Epithelial cell of prostate (primary cell): ENCODE results near the gene TMEM95.
"Not testable (repeated sequence)": the region's sequence is repeated elsewhere in the genome, so short reads cannot be mapped to it uniquely, and the experiment has no call there.

Source experiments
- DNase-seq: peaks from one replicate; pipeline ENCODE4 v3.0.0-alpha.2; 2011; ENCODE audit warnings: low read depth, low spot score
- H3K27ac ChIP-seq: fragments of 450-650 bp; 2 replicates; pipeline ENCODE4 v1.5.1; 2017; ENCODE audit warnings: mild to moderate bottlenecking

The TMEM95 gene

DNA sequence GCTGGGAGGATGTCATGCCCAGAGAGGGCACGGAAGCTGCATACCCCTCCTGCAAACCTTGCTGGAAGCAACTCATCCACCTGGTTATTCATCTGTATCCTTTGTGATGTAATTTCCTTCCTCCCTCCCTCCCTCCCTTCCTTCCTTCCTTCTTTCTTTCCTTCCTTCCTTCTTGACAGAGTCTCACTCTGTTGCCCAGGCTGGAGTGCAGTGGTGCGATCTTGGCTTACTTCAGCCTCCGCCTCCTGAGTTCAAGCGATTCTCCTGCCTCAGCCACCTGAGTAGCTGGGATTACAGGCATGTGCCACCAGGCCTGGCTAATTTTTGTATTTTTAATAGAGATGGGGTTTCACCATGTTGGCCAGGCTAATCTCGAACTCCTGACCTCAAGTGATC, 13.6 kb downstream of the TMEM95 start:
- not testable (repeated sequence) for H3K27ac ChIP-seq, DNase-seq

DNA sequence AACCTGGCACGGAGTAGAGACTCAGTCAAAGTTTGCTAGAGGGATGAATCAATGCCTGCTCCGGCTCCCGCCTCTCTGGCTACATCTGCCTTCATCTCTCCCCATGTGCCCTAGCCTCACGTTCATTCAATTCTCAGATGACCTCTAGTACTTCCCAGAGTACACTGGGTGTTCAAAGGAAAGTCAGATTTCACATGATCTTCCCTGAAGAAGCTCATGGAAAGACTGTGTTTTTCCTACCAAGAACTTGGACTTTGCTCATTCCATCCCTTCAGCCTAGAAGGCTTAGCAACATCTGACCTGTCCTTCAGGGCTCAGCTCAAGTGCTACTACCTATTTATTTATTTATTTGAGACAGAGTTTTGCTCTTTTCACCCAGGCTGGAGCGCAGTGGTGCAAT, 14.9 kb downstream of the TMEM95 start:
- no peak overlapping the region for H3K27ac ChIP-seq
- no peak for DNase-seq

DNA sequence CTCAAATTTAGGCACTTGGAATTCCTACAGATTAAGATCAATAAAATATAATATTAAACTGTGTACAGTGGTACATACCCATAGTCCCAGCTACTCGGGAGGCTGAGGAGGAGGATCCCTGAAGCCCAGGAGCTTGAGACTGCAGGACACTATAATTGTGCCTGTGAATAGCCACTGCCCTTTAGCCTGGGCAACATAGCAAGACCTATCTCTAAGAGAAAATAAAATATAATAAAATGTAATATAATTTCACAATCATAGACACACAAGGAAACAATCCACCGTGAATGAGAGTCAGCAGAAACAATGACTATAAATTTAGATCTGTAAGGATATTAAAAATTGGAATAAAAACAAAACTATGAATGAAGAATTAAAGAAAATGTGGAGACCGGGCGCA, 15.9 kb downstream of the TMEM95 start:
- H3K27ac ChIP-seq, result no peak overlapping the region
- no peak for DNase-seq

DNA sequence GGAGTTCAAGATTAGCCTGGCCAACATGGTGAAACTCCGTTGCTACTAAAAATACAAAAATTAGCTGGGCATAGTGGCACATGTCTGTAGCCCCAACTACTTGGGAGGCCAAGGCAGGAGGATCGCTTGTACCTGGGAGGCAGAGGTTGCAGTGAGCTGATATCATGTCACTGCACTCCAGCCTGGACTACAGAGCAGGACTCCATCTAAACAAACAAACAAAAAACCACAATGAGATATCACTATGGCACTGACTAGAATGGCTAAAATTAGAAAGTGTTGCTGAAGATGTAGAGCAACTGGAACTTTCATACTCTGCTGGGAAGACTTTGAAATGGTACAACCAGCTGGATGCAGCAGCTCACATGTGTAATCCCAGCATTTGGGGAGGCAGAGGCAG, 19.4 kb downstream of the TMEM95 start:
- H3K27ac ChIP-seq, result no peak overlapping the region
- no peak for DNase-seq

DNA sequence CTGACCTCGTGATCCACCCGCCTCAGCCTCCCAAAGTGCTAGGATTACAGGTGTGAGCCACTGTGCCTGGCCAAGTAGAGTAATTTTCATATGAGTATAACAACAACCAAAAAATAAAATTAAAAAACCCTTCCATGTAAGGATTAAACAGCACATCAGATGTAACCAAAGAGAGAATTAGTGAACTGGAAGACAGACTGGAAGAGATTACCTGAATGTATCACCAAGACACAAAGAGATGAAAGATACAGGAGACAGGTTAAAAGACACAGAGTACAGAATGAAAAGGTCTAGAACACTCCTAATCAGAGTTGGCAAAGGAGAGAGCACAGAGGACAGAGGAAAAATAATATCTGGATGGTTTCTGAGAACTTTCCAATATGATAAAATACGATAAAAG, 24.2 kb downstream of the TMEM95 start:
- H3K27ac ChIP-seq, result no peak overlapping the region
- no peak for DNase-seq

DNA sequence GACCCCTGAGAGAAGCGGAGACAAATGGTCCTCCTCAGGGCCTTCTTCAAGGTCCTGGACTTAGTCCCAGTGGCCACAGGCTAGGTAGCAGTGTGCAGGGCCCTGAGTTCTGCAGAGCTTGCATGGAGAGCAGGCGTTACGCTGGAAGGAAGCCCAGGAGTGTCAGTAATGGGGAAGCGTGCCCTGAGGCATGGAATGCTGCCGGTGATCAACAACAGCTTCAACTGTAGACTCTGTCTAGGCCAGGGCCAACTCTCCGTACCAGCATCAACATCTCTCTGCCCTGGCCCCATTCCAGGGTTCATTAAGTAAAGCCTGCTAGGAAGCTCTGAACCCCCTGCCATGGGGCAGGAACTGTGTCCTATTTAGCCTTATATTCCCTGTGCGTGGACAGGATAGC, 25.4 kb downstream of the TMEM95 start:
- H3K27ac ChIP-seq, result peak overlapping the region; percentile 54
- no peak for DNase-seq

DNA sequence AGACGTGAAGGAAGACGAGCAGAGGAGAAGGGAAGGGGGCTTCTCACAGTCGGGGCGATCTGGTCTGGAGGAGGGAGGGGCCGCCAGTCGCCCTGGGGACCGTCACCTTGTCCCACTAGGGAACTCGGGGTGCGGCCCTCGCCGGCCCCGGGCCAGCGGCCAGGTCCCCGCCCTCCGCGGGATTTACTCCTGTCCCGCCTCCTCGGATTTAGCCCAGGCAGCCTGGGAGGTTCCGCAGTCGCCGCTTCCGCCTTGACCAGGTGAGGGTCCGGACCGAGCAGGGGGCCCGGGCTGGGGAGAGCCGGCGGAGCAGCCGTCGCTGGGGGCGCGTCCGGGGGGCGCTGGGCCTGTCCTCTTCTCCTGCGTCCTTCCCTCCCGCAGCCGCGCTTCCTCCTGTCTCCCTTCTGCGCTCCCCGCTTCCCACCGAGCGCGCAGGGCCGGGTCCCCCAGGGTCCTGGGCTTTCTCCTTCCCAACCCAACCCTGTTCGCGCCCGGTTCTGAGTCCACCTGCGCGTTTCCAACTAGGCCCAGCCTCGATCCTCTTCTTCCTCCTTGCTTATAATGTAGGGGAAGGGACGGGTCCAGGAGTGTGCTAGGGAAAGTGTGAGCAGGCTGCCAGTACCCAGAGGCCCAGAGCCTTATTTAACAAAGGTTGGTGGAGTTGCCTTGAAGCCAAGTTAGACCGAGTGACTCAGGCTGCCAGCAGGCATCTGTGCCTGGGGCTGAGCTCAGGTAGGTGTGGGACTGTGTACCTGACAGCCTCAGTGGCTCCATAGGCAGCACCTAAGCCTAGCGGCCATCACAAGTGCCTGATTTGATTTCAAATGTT, 26.1 kb downstream of the TMEM95 start, which contains the start of gene TNK1:
Gene TNK1, plus strand, starts transcription at position 235 of the 829 bp plus-strand sequence. CDS start 1,838 bp downstream, outside the sequence.
- peak within 1 kb of the TSS; percentile 54 for H3K27ac ChIP-seq
- no peak for DNase-seq

DNA sequence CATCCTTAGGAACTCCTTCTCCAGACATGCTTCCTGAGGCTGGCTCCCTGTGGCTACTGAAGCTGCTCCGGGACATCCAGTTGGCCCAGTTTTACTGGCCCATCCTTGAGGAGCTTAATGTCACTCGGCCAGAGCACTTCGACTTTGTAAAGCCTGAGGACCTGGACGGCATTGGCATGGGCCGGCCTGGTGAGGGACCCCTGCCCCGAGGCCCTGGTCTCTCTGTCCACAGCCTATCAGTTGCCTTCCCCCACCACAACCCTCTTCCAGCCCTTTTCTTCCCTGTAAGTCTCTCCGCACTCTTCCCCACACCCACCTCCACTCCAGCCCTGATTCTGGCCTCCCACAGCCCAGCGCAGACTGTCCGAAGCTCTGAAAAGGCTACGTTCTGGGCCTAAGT, 27.9 kb downstream of the TMEM95 start:
- no peak for DNase-seq

DNA sequence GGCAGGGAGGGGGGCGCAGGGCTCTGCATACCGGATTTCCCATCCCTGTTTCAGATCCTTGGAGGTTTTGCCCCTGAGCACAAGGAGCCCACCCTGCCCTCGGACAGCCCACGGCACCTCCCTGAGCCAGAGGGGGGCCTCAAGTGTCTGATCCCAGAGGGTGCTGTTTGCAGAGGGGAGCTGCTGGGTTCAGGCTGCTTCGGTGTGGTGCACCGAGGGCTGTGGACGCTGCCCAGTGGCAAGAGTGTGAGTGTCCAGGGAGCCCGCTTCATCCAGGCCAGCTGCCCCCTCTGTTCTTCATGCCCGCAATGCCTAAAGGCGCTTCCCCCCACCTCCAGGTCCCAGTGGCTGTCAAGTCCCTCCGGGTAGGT, 28.4 kb downstream of the TMEM95 start:
- H3K27ac ChIP-seq, result no peak overlapping the region
- no peak for DNase-seq

More for the DNA sequence above, 27.9 kb downstream of the TMEM95 start:
- H3K27ac ChIP-seq, result no peak overlapping the region

DNA sequence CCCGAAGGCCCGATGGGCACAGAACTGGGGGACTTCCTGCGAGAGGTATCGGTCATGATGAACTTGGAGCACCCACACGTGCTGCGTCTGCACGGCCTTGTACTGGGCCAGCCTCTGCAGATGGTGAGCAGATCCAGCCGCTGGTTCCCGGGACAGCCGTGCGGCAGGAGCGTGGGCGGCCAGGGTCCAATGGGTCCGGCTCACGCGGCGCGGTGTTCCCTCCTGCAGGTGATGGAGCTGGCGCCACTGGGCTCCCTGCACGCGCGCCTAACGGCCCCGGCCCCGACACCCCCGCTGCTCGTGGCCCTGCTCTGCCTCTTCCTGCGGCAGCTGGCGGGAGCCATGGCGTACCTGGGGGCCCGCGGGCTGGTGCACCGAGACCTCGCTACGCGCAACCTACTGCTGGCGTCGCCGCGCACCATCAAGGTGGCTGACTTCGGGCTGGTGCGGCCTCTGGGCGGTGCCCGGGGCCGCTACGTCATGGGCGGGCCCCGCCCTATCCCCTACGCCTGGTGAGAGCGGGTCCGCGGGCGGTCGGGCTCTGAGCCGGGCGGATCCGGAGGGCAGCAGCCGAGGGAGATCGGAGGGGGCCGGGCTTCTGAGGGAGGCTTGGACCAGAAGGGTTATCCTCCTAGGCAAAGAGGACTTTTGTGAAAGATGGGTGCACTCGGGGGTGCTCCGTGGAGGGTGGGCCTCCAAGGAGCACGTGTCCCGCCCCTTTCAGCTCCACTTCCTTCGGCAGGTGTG, 29.0 kb downstream of the TMEM95 start:
- no peak overlapping the region for H3K27ac ChIP-seq
- no peak for DNase-seq

DNA sequence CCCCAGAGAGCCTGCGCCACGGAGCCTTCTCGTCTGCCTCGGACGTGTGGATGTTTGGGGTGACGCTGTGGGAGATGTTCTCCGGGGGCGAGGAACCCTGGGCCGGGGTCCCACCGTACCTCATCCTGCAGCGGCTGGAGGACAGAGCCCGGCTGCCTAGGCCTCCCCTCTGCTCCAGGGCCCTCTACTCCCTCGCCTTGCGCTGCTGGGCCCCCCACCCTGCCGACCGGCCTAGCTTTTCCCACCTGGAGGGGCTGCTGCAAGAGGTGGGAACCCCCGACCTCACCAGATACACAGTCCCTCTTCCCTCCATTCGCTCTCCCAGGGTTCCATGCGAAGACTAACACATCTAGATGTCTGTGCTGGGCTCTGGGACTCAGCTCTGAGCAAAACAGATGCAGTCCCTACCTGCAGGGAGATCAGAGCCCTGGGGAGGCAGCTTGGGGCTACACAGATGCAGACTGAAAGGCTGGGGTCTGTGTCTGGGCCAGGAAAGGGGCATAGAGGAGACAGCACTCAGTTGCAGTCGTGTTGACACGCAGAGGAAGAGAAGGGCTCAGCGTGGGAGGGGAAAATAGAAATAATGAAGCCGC, 29.6 kb downstream of the TMEM95 start:
- no peak for DNase-seq
- no peak overlapping the region for H3K27ac ChIP-seq

DNA sequence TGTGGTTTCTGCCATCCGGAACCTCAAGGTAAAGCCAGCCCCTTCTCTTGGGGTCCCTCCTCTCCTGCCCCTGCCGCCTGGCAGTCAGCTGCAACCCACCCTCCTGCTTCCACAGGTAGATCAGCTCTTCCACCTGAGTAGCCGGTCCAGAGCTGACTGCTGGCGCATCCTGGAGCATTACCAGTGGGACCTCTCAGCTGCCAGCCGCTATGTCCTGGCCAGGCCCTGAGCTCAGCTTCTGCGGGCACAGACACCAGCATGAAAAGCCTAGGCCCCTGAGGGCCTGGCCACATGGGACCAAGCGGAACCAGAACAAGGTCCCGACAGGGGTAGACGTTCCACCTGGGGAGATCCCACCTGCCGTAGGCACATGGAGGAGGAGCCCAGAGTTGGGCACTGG, 33.9 kb downstream of the TMEM95 start:
- DNase-seq, result no peak
- H3K27ac ChIP-seq, result no peak overlapping the region

DNA sequence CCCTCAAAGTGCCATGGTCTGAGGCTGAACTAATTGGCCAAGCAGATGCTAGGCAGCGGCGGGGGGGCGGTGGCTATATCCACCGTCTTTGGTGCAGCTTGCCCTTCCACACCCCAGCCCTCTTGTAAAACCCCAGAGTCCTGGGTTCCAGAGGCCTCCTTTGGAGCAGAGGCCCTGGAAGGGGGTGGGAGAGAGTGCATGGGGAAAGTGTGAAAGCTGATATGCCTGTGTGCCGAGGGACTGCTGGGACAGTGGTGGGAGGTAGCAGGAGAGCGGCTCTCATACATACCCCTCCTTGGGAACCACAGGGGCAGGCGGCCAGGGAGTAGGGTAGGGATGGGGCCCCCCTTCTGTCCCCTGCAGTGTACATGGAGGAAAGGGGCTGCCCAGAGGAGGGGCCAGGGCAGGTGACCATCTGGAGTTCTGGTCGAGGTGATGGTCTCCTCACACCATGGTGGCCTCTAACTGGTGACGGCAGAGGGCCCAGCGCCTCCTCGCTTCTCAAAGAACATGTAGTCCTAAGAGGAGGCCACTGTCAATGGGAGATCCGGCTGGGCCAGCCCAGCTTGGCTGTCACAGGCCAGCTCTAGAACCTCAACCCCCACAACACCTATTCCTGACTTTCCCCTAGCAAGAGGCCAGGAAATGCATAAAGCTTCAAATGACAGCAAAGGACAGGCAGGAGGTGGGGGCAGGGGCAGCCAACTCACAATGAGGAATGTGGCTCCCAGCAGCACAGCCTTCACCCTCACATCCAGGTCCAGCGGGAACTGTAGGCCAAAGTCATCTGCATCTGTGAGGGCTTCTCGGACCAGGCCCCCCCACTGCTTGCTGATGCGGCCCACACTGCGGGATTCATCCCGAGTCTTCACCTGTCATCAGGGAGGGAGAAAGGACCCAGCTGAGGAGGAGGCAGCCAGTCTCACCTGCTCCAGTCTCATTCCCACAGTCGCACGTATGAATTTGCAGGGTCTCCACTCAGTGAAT, 35.3 kb downstream of the TMEM95 start:
- H3K27ac ChIP-seq, result no peak overlapping the region
- DNase-seq, result no peak

DNA sequence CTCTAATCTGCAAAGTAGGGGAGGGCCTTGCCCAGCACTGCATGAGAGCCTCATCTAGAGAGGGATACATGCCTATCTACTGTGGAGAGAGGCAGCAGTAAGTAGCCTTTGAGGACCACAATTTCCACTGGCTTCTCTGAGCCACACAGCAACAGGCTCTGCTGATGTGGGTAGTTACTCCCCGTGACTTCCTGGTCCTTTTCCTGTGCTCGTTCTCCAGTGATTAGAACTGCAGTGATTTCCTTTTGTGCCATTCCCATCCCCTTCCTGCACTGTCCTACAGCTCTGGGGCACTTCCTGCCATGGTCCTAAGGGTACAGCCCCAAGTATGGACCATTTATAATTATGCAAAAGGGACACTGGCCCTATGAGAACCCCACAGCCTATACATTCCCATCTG, 36.4 kb downstream of the TMEM95 start:
- no peak overlapping the region for H3K27ac ChIP-seq

DNA sequence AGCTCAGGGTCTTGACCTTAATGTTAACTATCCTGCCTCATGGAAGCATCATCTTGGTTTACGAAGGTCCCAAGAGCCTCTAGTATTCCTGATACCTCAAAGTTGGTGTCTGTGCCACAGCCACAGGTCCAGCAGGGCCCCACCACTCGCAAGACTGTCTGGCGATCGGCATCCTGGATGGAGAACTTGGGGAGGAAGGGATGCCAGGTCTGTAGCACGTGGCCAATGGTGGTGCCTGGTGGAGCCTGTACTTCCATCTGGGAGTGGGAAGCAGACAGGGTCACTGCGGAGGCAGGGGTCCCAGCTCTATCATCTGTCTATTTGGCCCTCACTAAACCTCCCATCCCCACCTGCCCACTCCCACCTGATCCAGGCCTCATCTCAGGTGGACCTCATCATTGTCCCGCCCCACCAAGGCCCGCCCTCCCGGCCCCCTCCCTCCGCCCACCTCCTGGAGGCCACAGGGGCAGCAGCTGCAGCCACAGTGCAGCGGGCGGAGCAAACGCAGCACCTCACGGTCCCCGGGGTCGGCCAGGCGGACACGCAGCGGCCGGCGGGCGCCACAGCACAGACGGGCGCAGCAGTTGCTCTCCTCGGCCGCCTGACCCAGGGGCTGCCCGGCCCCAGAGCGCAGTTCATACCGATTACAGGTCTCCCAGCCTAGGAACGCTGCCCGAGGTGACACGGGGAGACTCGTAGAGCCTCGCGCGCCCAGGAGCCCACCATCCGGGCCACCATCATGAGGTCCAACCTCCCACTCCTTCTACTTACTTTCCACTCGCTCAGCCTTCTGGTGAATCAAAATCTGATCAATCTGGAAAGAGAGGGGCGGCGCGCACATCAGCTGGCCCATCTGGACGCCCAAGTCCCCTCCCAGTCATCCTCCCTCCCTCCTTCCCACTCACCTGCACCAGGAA, 38.0 kb downstream of the TMEM95 start:
- DNase-seq, result no peak
- peak overlapping the region; percentile 87 for H3K27ac ChIP-seq

More for the DNA sequence above, 36.4 kb downstream of the TMEM95 start:
- no peak for DNase-seq

DNA sequence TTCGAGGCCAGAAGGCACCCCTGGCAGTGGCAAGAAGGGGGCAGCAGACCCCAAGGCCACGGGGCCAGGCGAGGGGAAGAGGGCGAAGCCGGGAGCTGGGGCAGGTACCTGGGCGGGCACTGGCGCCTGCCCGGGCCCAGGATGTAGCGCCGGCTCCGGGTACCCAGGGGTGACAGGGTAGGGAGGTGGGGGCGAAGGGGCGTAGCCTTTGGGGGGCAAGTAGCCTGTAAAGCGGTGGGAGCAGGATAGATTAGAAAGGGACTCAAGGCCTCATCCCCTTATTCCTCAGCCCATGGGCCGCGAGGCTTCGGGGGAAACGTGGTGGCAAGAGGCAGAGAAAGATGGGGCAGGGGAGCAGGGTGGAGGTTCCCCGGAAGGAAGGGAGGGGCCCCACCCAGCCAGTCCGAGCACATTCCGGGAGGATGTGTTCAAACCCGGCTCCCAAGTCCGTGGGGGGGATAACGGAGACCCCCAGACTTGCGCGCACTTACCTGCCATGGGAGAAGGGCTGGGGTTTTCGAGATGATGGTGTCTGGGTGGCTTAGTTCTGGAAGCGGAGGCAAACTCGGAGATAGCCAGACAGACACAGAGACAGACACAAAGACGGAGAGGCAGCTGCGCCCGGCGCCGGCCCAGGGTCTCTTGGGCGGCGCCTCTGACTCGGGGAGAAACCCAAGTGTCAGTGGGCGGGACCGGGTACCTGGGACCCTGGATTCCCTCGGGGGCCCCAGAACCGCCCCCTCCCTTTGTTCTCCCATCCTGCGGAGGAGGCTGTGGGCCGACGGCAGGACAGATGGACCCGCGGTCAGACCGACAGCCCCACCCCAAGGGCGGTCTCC, 38.9 kb downstream of the TMEM95 start:
- peak overlapping the region; percentile 87 for H3K27ac ChIP-seq
- no peak for DNase-seq

DNA sequence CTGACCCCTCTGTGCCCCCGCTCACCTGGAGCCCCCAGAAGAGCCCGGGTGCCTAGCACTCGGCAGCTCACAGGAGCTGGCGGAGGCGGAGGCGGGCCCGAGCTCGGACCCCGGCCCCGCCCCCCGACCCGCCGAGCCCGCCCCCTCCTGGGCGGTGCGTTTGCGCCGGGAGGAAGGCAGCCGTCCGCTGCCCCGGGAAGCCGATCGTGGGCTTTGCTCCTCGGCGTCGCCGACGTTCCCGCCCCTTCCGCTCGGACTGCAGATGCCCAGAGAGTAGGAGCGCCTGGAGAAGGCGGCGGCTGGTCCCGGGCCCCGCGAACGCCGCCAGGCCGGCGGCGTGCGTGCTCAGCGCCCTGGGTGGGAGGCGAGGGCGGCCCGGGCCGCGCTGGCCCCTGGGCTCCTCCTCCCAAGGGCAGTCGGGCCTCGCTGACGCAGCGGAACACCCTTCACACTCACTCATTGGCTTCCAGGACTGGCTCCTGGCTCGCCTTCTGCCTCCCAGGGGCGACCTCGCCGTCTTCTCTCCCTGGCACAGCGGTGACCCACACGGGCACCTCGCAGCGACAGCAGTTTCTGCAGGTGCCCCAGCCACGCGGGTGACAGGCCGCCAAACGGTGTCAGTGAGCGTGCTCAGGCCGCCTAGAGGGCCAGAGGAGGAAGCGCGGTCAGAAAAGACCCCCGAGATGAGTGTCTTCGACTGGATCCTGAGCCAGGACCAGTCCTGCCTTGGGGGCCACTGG, 39.7 kb downstream of the TMEM95 start, which contains the start of gene PLSCR3:
Gene PLSCR3, minus strand, starts transcription at position 74 of the 740 bp plus-strand sequence. CDS start 415 bp downstream, outside the sequence.
- H3K27ac ChIP-seq, result peak within 1 kb of the TSS; percentile 87
- no peak for DNase-seq
